ENCODE results near the gene C15orf39.
"Not testable (repeated sequence)": the region's sequence is repeated elsewhere in the genome, so short reads cannot be mapped to it uniquely, and the experiment has no call there.

C15orf39 gene

GRCh38 chr15:75161917-75162414, 39.7 kb upstream of the C15orf39 start:
- Histone ChIP-seq H3K9ac (ENCODE audit: low read depth in 1 of 2, low read length in 2 of 2) (no peak overlapping the region), H3K4me3 (ENCODE audit: low read length in 2 of 2) (no peak overlapping the region), H3K4me1 (ENCODE audit: control insufficient read depth in 2 of 2, insufficient read depth in 2 of 2, low read length in 2 of 2) (no peaks in the 10 kb centered on the region), H3K27ac (ENCODE audit: low read depth in 2 of 2, low read length in 2 of 2) (no peak overlapping the region), H3K9me3 (ENCODE audit: control insufficient read depth in 2 of 2, low read length in 2 of 2) (no peaks in the 10 kb centered on the region), H3K27me3 (ENCODE audit: control insufficient read depth in 2 of 2, insufficient read depth in 2 of 2, low read length in 2 of 2) (no peaks in the 10 kb centered on the region), H3K36me3 (ENCODE audit: control insufficient read depth in 2 of 2, insufficient read depth in 2 of 2, low read length in 2 of 2) (no peaks in the 10 kb centered on the region)

- Histone ChIP-seq H3K36me3 (ENCODE audit: control insufficient read depth in 2 of 2, insufficient read depth in 2 of 2, low read length in 2 of 2) (no peaks in the 10 kb centered on the region), H3K4me3 (ENCODE audit: low read length in 2 of 2) (no peak overlapping the region), H3K27ac (ENCODE audit: low read depth in 2 of 2, low read length in 2 of 2) (peak overlapping the region in 1 of 2 donors; percentile 5), H3K4me1 (ENCODE audit: control insufficient read depth in 2 of 2, insufficient read depth in 2 of 2, low read length in 2 of 2) (no peaks in the 10 kb centered on the region), H3K9me3 (ENCODE audit: control insufficient read depth in 2 of 2, low read length in 2 of 2) (no peaks in the 10 kb centered on the region), H3K27me3 (ENCODE audit: control insufficient read depth in 2 of 2, insufficient read depth in 2 of 2, low read length in 2 of 2) (no peaks in the 10 kb centered on the region), H3K9ac (ENCODE audit: low read depth in 1 of 2, low read length in 2 of 2) (no peak overlapping the region)
Observed at GRCh38 chr15:75163150-75163564, 38.5 kb upstream of the C15orf39 start.

- Histone ChIP-seq H3K4me1 (ENCODE audit: control insufficient read depth in 2 of 2, insufficient read depth in 2 of 2, low read length in 2 of 2) (no peaks in the 10 kb centered on the region), H3K27ac (ENCODE audit: low read depth in 2 of 2, low read length in 2 of 2) (no peak overlapping the region), H3K27me3 (ENCODE audit: control insufficient read depth in 2 of 2, insufficient read depth in 2 of 2, low read length in 2 of 2) (no peaks in the 10 kb centered on the region), H3K36me3 (ENCODE audit: control insufficient read depth in 2 of 2, insufficient read depth in 2 of 2, low read length in 2 of 2) (no peaks in the 10 kb centered on the region), H3K9me3 (ENCODE audit: control insufficient read depth in 2 of 2, low read length in 2 of 2) (peaks cover 0 to 2% of the 10 kb centered on the region in 2 donors), H3K9ac (ENCODE audit: low read depth in 1 of 2, low read length in 2 of 2) (no peak overlapping the region), H3K4me3 (ENCODE audit: low read length in 2 of 2) (no peak overlapping the region)
Observed at GRCh38 chr15:75164625-75165350, 36.9 kb upstream of the C15orf39 start.

- not testable (repeated sequence) for H3K4me3 ChIP-seq (ENCODE audit: low read length in 2 of 2); H3K9me3 ChIP-seq (ENCODE audit: control insufficient read depth in 2 of 2, low read length in 2 of 2); H3K36me3 ChIP-seq (ENCODE audit: control insufficient read depth in 2 of 2, insufficient read depth in 2 of 2, low read length in 2 of 2); H3K9ac ChIP-seq (ENCODE audit: low read depth in 1 of 2, low read length in 2 of 2); H3K27ac ChIP-seq (ENCODE audit: low read depth in 2 of 2, low read length in 2 of 2); H3K4me1 ChIP-seq (ENCODE audit: control insufficient read depth in 2 of 2, insufficient read depth in 2 of 2, low read length in 2 of 2); H3K27me3 ChIP-seq (ENCODE audit: control insufficient read depth in 2 of 2, insufficient read depth in 2 of 2, low read length in 2 of 2)
Observed at GRCh38 chr15:75166489-75167063, 35.1 kb upstream of the C15orf39 start.

- H3K4me1 ChIP-seq (ENCODE audit: control insufficient read depth in 2 of 2, insufficient read depth in 2 of 2, low read length in 2 of 2) = no peaks in the 10 kb centered on the region
- no peaks in the 10 kb centered on the region for H3K36me3 ChIP-seq (ENCODE audit: control insufficient read depth in 2 of 2, insufficient read depth in 2 of 2, low read length in 2 of 2)
- H3K27me3 ChIP-seq (ENCODE audit: control insufficient read depth in 2 of 2, insufficient read depth in 2 of 2, low read length in 2 of 2) = no peaks in the 10 kb centered on the region
- peaks cover 0 to 2% of the 10 kb centered on the region in 2 donors for H3K9me3 ChIP-seq (ENCODE audit: control insufficient read depth in 2 of 2, low read length in 2 of 2)
- H3K9ac ChIP-seq (ENCODE audit: low read depth in 1 of 2, low read length in 2 of 2) = no peak overlapping the region
- no peak overlapping the region for H3K4me3 ChIP-seq (ENCODE audit: low read length in 2 of 2)
- no peak overlapping the region for H3K27ac ChIP-seq (ENCODE audit: low read depth in 2 of 2, low read length in 2 of 2)
Observed at GRCh38 chr15:75167588-75168350, 33.9 kb upstream of the C15orf39 start.

- H3K27ac ChIP-seq (ENCODE audit: low read depth in 2 of 2, low read length in 2 of 2) = no peak overlapping the region
- no peaks in the 10 kb centered on the region for H3K4me1 ChIP-seq (ENCODE audit: control insufficient read depth in 2 of 2, insufficient read depth in 2 of 2, low read length in 2 of 2)
- H3K36me3 ChIP-seq (ENCODE audit: control insufficient read depth in 2 of 2, insufficient read depth in 2 of 2, low read length in 2 of 2) = no peaks in the 10 kb centered on the region
- H3K9me3 ChIP-seq (ENCODE audit: control insufficient read depth in 2 of 2, low read length in 2 of 2) = peaks cover 0 to 2% of the 10 kb centered on the region in 2 donors
- H3K9ac ChIP-seq (ENCODE audit: low read depth in 1 of 2, low read length in 2 of 2) = no peak overlapping the region
- no peaks in the 10 kb centered on the region for H3K27me3 ChIP-seq (ENCODE audit: control insufficient read depth in 2 of 2, insufficient read depth in 2 of 2, low read length in 2 of 2)
- no peak overlapping the region for H3K4me3 ChIP-seq (ENCODE audit: low read length in 2 of 2)
Observed at GRCh38 chr15:75168374-75168773, 33.3 kb upstream of the C15orf39 start.

GRCh38 chr15:75170203-75170602, 31.5 kb upstream of the C15orf39 start:
- no peaks in the 10 kb centered on the region for H3K27me3 ChIP-seq (ENCODE audit: control insufficient read depth in 2 of 2, insufficient read depth in 2 of 2, low read length in 2 of 2)
- H3K9me3 ChIP-seq (ENCODE audit: control insufficient read depth in 2 of 2, low read length in 2 of 2) = peaks cover 0 to 2% of the 10 kb centered on the region in 2 donors
- H3K4me3 ChIP-seq (ENCODE audit: low read length in 2 of 2) = no peak overlapping the region
- H3K9ac ChIP-seq (ENCODE audit: low read depth in 1 of 2, low read length in 2 of 2) = no peak overlapping the region
- no peaks in the 10 kb centered on the region for H3K4me1 ChIP-seq (ENCODE audit: control insufficient read depth in 2 of 2, insufficient read depth in 2 of 2, low read length in 2 of 2)
- no peak overlapping the region for H3K27ac ChIP-seq (ENCODE audit: low read depth in 2 of 2, low read length in 2 of 2)
- H3K36me3 ChIP-seq (ENCODE audit: control insufficient read depth in 2 of 2, insufficient read depth in 2 of 2, low read length in 2 of 2) = no peaks in the 10 kb centered on the region

GRCh38 chr15:75170711-75171341, 30.9 kb upstream of the C15orf39 start:
- H3K4me3 ChIP-seq (ENCODE audit: low read length in 2 of 2) = no peak overlapping the region
- H3K36me3 ChIP-seq (ENCODE audit: control insufficient read depth in 2 of 2, insufficient read depth in 2 of 2, low read length in 2 of 2) = no peaks in the 10 kb centered on the region
- peaks cover 3 to 5% of the 10 kb centered on the region in 2 donors for H3K4me1 ChIP-seq (ENCODE audit: control insufficient read depth in 2 of 2, insufficient read depth in 2 of 2, low read length in 2 of 2)
- no peaks in the 10 kb centered on the region for H3K27me3 ChIP-seq (ENCODE audit: control insufficient read depth in 2 of 2, insufficient read depth in 2 of 2, low read length in 2 of 2)
- H3K27ac ChIP-seq (ENCODE audit: low read depth in 2 of 2, low read length in 2 of 2) = no peak overlapping the region
- H3K9ac ChIP-seq (ENCODE audit: low read depth in 1 of 2, low read length in 2 of 2) = no peak overlapping the region
- peaks cover 0 to 2% of the 10 kb centered on the region in 2 donors for H3K9me3 ChIP-seq (ENCODE audit: control insufficient read depth in 2 of 2, low read length in 2 of 2)

GRCh38 chr15:75171408-75171807, 30.3 kb upstream of the C15orf39 start:
- no peaks in the 10 kb centered on the region for H3K36me3 ChIP-seq (ENCODE audit: control insufficient read depth in 2 of 2, insufficient read depth in 2 of 2, low read length in 2 of 2)
- no peak overlapping the region for H3K27ac ChIP-seq (ENCODE audit: low read depth in 2 of 2, low read length in 2 of 2)
- H3K27me3 ChIP-seq (ENCODE audit: control insufficient read depth in 2 of 2, insufficient read depth in 2 of 2, low read length in 2 of 2) = no peaks in the 10 kb centered on the region
- no peak overlapping the region for H3K4me3 ChIP-seq (ENCODE audit: low read length in 2 of 2)
- peaks cover 0 to 2% of the 10 kb centered on the region in 2 donors for H3K9me3 ChIP-seq (ENCODE audit: control insufficient read depth in 2 of 2, low read length in 2 of 2)
- H3K4me1 ChIP-seq (ENCODE audit: control insufficient read depth in 2 of 2, insufficient read depth in 2 of 2, low read length in 2 of 2) = peaks cover 3 to 6% of the 10 kb centered on the region in 2 donors
- H3K9ac ChIP-seq (ENCODE audit: low read depth in 1 of 2, low read length in 2 of 2) = no peak overlapping the region

Measured in mucosa of rectum (tissue), 2 donors.